Smooth muscle cell (in vitro differentiated cells): Measurements from ENCODE around the gene DNMT3A. TPM values are rescaled to one million over a fixed set of nuclear protein-coding genes. Genes with fewer than 3 reads are reported as not detected.

Source experiments
- DNase-seq: peaks from one replicate; lab custom pipeline; 2025; ENCODE audit not compliant: unreplicated experiment; lab: John Stamatoyannopoulos, UW
- H2AFZ ChIP-seq: fragments of 200-600 bp; sonication (generic); 2 replicates; pipeline ENCODE4 v1.6.0; 2016; ENCODE audit warnings: antibody characterized with exemption, low read depth, mild to moderate bottlenecking
- H3F3A ChIP-seq: fragments of 200-600 bp; sonication (generic); 2 replicates; pipeline ENCODE4 v1.6.0; 2017; ENCODE audit warnings: antibody characterized with exemption, low read depth
- H3K27ac ChIP-seq: fragments of 200-600 bp; sonication (generic); 2 replicates; pipeline ENCODE4 v1.5.1; 2016; ENCODE audit warnings: low read depth, mild to moderate bottlenecking
- H3K27me3 ChIP-seq: fragments of 200-600 bp; sonication (generic); 2 replicates; pipeline ENCODE4 v1.6.1; 2016; ENCODE audit warnings: low read depth, mild to moderate bottlenecking
- H3K36me3 ChIP-seq: fragments of 200-600 bp; sonication (generic); 2 replicates; pipeline ENCODE4 v1.5.1; 2016; ENCODE audit warnings: low read depth
- H3K4me1 ChIP-seq: fragments of 200-600 bp; sonication (generic); 2 replicates; pipeline ENCODE4 v1.5.1; 2016; ENCODE audit warnings: low read depth
- H3K4me2 ChIP-seq: fragments of 200-600 bp; sonication (generic); 2 replicates; pipeline ENCODE4 v1.6.0; 2016; ENCODE audit warnings: mild to moderate bottlenecking
- H3K4me3 ChIP-seq: fragments of 200-600 bp; sonication (generic); 2 replicates; pipeline ENCODE4 v1.5.1; 2016; ENCODE audit warnings: mild to moderate bottlenecking
- H3K79me2 ChIP-seq: fragments of 200-600 bp; sonication (generic); 2 replicates; pipeline ENCODE4 v1.6.0; 2016; ENCODE audit warnings: low read depth, mild to moderate bottlenecking
- H3K9ac ChIP-seq: fragments of 200-600 bp; sonication (generic); 2 replicates; pipeline ENCODE4 v1.6.0; 2016; ENCODE audit warnings: low read depth
- H3K9me3 ChIP-seq: fragments of 200-600 bp; sonication (generic); replicated peaks from 2 replicates; pipeline ENCODE4 v1.5.1; 2016; ENCODE audit warnings: low read depth
- H4K20me1 ChIP-seq: fragments of 200-600 bp; sonication (generic); 2 replicates; pipeline ENCODE4 v1.6.0; 2016; ENCODE audit warnings: low read depth
- WGBS: methylation state at CpG from one replicate; pipeline ENCODE4 v1.1.7; 2016; ENCODE audit warnings: low lambda C conversion rate; 5-methylcytosine and 5-hydroxymethylcytosine counted together
- polyA plus RNA-seq: library from polyadenylated mRNA; unstranded; fragments of >200 nt; fragmentation: Nextera tagmentation; extraction: Ambion mirVana; gene quantifications from 2 replicates; pipeline ENCODE4 v1.2.1, GENCODE V29; 2016
- total RNA-seq: library from RNA; depleted of rRNA; stranded (reverse); fragments of >200 nt; gene quantifications from 2 replicates; pipeline ENCODE4 v1.2.3, GENCODE V29; 2014
- TF ChIP-seq, protein P1 (sequence below): fragments of 200-600 bp; sonication (generic); IDR thresholded peaks from 2 replicates; pipeline ENCODE4 v1.5.1; 2017; ENCODE audit warnings: borderline replicate concordance, mild to moderate bottlenecking, antibody characterized with exemption; ENCODE audit not compliant: insufficient read depth, poor library complexity, severe bottlenecking

Gene DNMT3A
- total and polyA plus RNA-seq, 2 experiments from 2014 or later: 16.4 to 19.9 TPM

DNA sequence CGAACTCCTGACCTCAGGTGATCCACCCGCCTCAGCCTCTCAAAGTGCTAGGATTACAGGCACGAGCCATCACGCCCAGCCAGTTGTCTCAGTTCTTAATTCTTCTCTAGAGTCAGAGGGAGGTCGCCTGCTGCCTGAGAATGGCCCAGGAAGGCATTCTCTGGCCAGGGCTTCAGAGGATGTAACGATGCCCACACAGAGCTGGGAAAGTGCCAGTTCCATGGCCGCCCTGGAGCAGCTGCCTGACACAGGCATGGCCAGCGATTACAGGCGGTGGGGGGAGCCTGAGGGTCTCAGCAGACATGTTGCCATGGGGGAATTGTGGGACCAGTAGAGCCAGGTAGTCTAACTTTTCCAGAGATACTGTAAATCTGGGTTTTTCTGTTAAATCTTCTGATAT lies 25.6 kb upstream of the DNMT3A start:
- H3K4me1 ChIP-seq: peaks cover 6% of the 10 kb centered on the region

DNA sequence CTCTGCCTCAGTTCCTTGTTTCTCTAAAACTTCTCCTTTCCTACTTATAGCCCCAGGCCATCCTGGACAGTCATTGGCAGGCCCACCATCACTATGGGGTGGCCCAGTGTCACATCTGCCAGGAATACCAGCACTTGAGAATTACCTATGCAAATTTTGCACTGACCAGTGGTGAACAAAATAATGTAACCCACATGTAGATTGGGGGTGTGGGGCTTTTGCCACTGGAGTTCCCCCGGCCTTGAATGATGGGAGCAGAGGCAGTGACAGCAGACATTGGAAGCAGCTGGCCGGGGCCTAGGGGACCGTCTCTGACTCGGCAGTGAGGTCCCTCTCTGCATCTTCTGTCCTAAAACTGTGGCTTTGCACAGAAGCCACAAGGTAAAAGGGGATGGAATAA lies 24.9 kb upstream of the DNMT3A start:
- no peaks in the 10 kb centered on the region for H3K9me3 ChIP-seq
- H2AFZ ChIP-seq: no peak overlapping the region
- H3K9ac ChIP-seq: no peak overlapping the region
- 93% methylated on average over 4 of the region's 4 CpGs for WGBS
- no peak overlapping the region for H3K4me3 ChIP-seq
- H3K79me2 ChIP-seq: no peaks in the 10 kb centered on the region
- no peak for DNase-seq
- H3K4me2 ChIP-seq: no peak overlapping the region
- no peaks in the 10 kb centered on the region for H3K4me1 ChIP-seq
- no peaks in the 10 kb centered on the region for H3K27me3 ChIP-seq
- no peak overlapping the region for H3K27ac ChIP-seq
- TF ChIP-seq, protein P1, sequence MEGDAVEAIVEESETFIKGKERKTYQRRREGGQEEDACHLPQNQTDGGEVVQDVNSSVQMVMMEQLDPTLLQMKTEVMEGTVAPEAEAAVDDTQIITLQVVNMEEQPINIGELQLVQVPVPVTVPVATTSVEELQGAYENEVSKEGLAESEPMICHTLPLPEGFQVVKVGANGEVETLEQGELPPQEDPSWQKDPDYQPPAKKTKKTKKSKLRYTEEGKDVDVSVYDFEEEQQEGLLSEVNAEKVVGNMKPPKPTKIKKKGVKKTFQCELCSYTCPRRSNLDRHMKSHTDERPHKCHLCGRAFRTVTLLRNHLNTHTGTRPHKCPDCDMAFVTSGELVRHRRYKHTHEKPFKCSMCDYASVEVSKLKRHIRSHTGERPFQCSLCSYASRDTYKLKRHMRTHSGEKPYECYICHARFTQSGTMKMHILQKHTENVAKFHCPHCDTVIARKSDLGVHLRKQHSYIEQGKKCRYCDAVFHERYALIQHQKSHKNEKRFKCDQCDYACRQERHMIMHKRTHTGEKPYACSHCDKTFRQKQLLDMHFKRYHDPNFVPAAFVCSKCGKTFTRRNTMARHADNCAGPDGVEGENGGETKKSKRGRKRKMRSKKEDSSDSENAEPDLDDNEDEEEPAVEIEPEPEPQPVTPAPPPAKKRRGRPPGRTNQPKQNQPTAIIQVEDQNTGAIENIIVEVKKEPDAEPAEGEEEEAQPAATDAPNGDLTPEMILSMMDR: no peak
- H4K20me1 ChIP-seq: no peaks in the 10 kb centered on the region
- no peaks in the 10 kb centered on the region for H3F3A ChIP-seq
- H3K36me3 ChIP-seq: no peaks in the 10 kb centered on the region

More for the DNA sequence above, 25.6 kb upstream of the DNMT3A start:
- no peaks in the 10 kb centered on the region for H3K27me3 ChIP-seq
- no peak for DNase-seq
- no peak overlapping the region for H3K4me3 ChIP-seq
- no peaks in the 10 kb centered on the region for H3K9me3 ChIP-seq
- WGBS: 88% methylated on average over 9 of the region's 9 CpGs
- H4K20me1 ChIP-seq: no peaks in the 10 kb centered on the region
- no peaks in the 10 kb centered on the region for H3K79me2 ChIP-seq
- H3F3A ChIP-seq: no peaks in the 10 kb centered on the region
- H3K4me2 ChIP-seq: no peak overlapping the region
- no peak overlapping the region for H3K27ac ChIP-seq
- H2AFZ ChIP-seq: no peak overlapping the region
- no peak overlapping the region for H3K9ac ChIP-seq
- TF ChIP-seq, protein P1: no peak
- H3K36me3 ChIP-seq: no peaks in the 10 kb centered on the region

DNA sequence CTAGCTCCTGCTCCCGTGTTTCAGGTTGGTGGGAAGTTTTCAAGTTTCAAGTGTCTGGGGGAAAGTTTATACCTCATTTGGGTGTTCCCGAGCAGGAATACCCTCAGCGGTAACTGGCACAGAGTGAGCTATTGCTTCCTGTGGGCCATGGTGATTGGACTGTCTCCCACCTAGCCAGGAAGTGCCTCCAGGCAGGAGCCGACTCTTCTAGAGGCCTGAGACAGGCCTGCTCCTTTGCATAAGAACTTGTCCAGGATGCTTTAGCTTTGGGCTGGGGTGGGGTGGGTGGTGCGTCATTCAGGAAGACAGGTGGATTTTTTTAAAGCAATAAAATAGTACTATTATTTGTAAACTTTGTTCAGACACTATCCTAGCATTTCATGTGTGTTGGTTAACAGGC lies 23.5 kb upstream of the DNMT3A start:
- Histone ChIP-seq H3K36me3 (no peaks in the 10 kb centered on the region), H2AFZ (no peak overlapping the region), H3K27me3 (no peaks in the 10 kb centered on the region), H3K4me1 (no peaks in the 10 kb centered on the region), H3K9ac (no peak overlapping the region), H3K27ac (no peak overlapping the region), H3K4me2 (no peak overlapping the region), H3K9me3 (no peaks in the 10 kb centered on the region), H3K4me3 (no peak overlapping the region), H4K20me1 (no peaks in the 10 kb centered on the region), H3K79me2 (no peaks in the 10 kb centered on the region), H3F3A (no peaks in the 10 kb centered on the region)
- TF ChIP-seq, protein P1: no peak
- 65% methylated on average over 5 of the region's 5 CpGs for WGBS
- DNase-seq: no peak

DNA sequence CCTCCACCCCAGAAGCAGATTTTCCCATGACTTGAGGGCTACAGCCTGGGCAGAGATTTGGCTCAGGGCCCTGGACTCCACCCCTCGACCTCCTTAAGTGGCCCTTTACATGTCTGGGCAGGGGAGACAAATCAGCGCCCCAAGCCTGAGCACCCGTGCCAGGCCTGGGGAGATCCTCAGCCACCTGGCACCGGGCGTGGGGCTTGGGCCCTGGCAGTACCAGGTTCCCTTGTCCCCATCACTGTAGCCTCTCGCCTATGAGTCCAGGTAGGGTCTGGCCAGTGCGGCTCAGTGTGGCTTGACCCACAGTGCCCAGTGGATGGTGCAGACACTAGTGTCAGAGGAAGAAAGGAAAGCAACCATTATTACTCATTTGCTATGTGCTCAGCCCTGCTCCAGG lies 22.0 kb upstream of the DNMT3A start:
- H3F3A ChIP-seq: no peaks in the 10 kb centered on the region
- H3K27me3 ChIP-seq: no peaks in the 10 kb centered on the region
- no peak overlapping the region for H3K27ac ChIP-seq
- H3K79me2 ChIP-seq: no peaks in the 10 kb centered on the region
- no peak for DNase-seq
- no peak overlapping the region for H3K9ac ChIP-seq
- TF ChIP-seq, protein P1: no peak
- no peaks in the 10 kb centered on the region for H3K4me1 ChIP-seq
- no peak overlapping the region for H2AFZ ChIP-seq
- H3K36me3 ChIP-seq: no peaks in the 10 kb centered on the region
- H3K4me3 ChIP-seq: no peak overlapping the region
- H3K9me3 ChIP-seq: no peaks in the 10 kb centered on the region
- WGBS: 96% methylated on average over 7 of the region's 7 CpGs
- H4K20me1 ChIP-seq: no peaks in the 10 kb centered on the region
- H3K4me2 ChIP-seq: no peak overlapping the region
